Measurements from ENCODE around the gene RPL13A. TPM values are rescaled to one million over a fixed set of nuclear protein-coding genes. Genes with fewer than 3 reads are reported as not detected.
A peak's percentile ranks its signal among the peaks of the same experiment; 100 is the strongest.

RPL13A gene
- total and polyA plus RNA-seq, 2 of the 13 experiments (the other 11 are each of a cell fraction or from before 2014, with no cell fraction given) = 2,601 to 3,407 TPM

GRCh38 chr19:49487277-49488045 lies at the start of gene RPL13A (continued):
- no peak for TF ChIP-seq ZNF251 (CRISPR knock-in tag; IDR thresholded peaks at IDR 0.05)
- no peak for TF ChIP-seq CEBPZ (IDR thresholded peaks at IDR 0.05; ENCODE audit: low read length)
- peak; percentile 75 for TF ChIP-seq MIER3 (CRISPR knock-in tag; IDR thresholded peaks at IDR 0.05; ENCODE audit: borderline replicate concordance)
- TF ChIP-seq ZNF619 (CRISPR knock-in tag; IDR thresholded peaks at IDR 0.05) = no peak; the same call in 1 of the 2 replicates
- peak; percentile 34; the same call in 1 of the 2 replicates for TF ChIP-seq ARNTL (CRISPR knock-in tag; IDR thresholded peaks at IDR 0.05)
- TF ChIP-seq MIER2 (CRISPR knock-in tag; IDR thresholded peaks at IDR 0.05) = peak; percentile 45; the same call in 1 of the 2 replicates
- 0 out of 2 replicates have a peak, but pooled peaks have one; percentile 12 for TF ChIP-seq MLX (CRISPR knock-in tag; IDR thresholded peaks at IDR 0.05)
- no peak for TF ChIP-seq ZNF101 (CRISPR knock-in tag; IDR thresholded peaks at IDR 0.05; ENCODE audit: borderline replicate concordance, low read depth)
- no peak for TF ChIP-seq ZNF652 (CRISPR knock-in tag; IDR thresholded peaks at IDR 0.05; ENCODE audit: borderline replicate concordance, low read depth)
- peak; percentile 73; the same call in 1 of the 2 replicates for TF ChIP-seq TRAFD1 (CRISPR knock-in tag; IDR thresholded peaks at IDR 0.05; ENCODE audit: borderline replicate concordance)
- peak; percentile 91 for TF ChIP-seq CREB1 (IDR thresholded peaks at IDR 0.05)
- peak; percentile 99 for TF ChIP-seq CREB1 (CRISPR knock-in tag; IDR thresholded peaks at IDR 0.05)
- TF ChIP-seq IRF2 (CRISPR knock-in tag; IDR thresholded peaks at IDR 0.05) = peak; percentile 92
- TF ChIP-seq ZFP41 (CRISPR knock-in tag; IDR thresholded peaks at IDR 0.05; ENCODE audit: borderline replicate concordance) = 0 out of 2 replicates have a peak, but pooled peaks have one; percentile 46
- TF ChIP-seq RBM22 (optimal IDR thresholded peaks at IDR 0.05; ENCODE audit: low read length) = peak; percentile 21
- TF ChIP-seq ARNT2 (CRISPR knock-in tag; IDR thresholded peaks at IDR 0.05; ENCODE audit: low read depth) = peak; percentile 45; the same call in 1 of the 2 replicates
- TF ChIP-seq ZNF225 (CRISPR knock-in tag; IDR thresholded peaks at IDR 0.05) = peak; percentile 43; the same call in 1 of the 2 replicates
- peak; percentile 70 for TF ChIP-seq HNRNPL (IDR thresholded peaks at IDR 0.05; ENCODE audit: low read depth, low read length)
- TF ChIP-seq, protein P1, sequence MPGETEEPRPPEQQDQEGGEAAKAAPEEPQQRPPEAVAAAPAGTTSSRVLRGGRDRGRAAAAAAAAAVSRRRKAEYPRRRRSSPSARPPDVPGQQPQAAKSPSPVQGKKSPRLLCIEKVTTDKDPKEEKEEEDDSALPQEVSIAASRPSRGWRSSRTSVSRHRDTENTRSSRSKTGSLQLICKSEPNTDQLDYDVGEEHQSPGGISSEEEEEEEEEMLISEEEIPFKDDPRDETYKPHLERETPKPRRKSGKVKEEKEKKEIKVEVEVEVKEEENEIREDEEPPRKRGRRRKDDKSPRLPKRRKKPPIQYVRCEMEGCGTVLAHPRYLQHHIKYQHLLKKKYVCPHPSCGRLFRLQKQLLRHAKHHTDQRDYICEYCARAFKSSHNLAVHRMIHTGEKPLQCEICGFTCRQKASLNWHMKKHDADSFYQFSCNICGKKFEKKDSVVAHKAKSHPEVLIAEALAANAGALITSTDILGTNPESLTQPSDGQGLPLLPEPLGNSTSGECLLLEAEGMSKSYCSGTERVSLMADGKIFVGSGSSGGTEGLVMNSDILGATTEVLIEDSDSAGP (CRISPR knock-in tag; IDR thresholded peaks at IDR 0.05; ENCODE audit: borderline replicate concordance) = peak; percentile 76
- no peak for TF ChIP-seq ZNF878 (CRISPR knock-in tag; IDR thresholded peaks at IDR 0.05)
- peak; percentile 96 for TF ChIP-seq SPEN (CRISPR knock-in tag; IDR thresholded peaks at IDR 0.05; ENCODE audit: low read depth)
- no peak for TF ChIP-seq ZKSCAN5 (CRISPR knock-in tag; IDR thresholded peaks at IDR 0.05)
- no peak for TF ChIP-seq KAT2B (IDR thresholded peaks at IDR 0.05; ENCODE audit: borderline replicate concordance, low read depth, low read length)

All from HepG2 (cell line).